Stimulated activated CD4-positive, alpha-beta T cell treated with anti-CD3 and anti-CD28 coated beads, Interleukin-15, amount 100 ng/mL, for 24 hours (primary cell): Measurements from ENCODE around the gene SLC1A3.

ENCODE experiments used
- DNase-seq: peaks from one replicate; pipeline ENCODE4 v3.0.0-alpha.2; 2020

SLC1A3 gene

DNA sequence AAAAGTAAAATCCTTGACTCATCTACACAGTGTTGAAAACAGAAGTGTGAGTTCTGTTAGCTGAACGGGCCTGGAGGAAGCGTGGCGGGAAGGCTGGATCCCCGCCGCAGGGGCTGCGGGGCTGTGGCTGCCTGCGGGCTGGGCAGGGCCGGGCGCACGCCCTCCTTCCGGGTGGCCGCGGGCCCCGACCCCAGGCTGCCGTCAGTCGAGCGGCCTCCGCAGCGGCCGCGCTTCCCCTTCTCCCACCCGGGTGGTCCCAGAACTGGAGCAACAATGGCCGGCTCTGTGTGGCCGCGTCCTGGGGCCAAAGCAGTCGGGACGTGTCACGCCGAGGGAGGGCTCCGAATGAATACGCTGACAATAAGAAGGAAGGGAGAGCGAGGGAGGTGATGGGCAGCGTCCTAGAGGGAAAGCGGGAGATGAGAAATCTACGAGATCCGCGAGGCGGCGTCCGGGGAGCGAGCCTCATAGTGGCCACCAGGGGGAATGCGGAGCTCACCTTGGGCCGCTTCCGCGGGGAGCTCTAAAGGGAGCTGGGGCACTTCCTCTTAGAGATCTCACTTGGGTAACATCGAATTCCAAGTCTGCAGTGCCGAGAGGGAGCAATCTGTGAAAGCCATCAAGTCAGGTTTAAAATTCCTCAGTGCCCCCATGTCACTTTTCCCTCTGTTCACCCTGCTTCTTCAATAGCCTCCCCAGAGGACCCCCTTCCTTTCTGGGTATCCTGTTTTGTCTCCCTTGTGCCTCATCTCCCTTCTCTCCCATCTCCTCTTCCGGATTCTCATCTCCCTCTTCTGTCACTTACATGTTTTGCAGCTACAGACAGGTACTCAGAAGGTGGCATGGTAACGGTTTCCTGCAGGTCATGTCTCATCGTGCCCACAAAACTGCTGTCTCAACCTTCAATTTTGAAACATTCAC, 83.9 kb downstream of the SLC1A3 start:
- peak; percentile 85 for DNase-seq

- no peak for DNase-seq
Observed at GRCh38 chr5:36691226-36691625, 84.8 kb downstream of the SLC1A3 start.

- DNase-seq: no peak
Observed at GRCh38 chr5:36691696-36692371, 85.4 kb downstream of the SLC1A3 start.

GRCh38 chr5:36692791-36693763, 86.7 kb downstream of the SLC1A3 start:
- peak; percentile 66 for DNase-seq

GRCh38 chr5:36694351-36694750, 87.9 kb downstream of the SLC1A3 start:
- no peak for DNase-seq

GRCh38 chr5:36696059-36696673, 89.8 kb downstream of the SLC1A3 start:
- DNase-seq: peak; percentile 58

- no peak for DNase-seq
Observed at GRCh38 chr5:36698031-36698430, 91.6 kb downstream of the SLC1A3 start.

- no peak for DNase-seq
Observed at GRCh38 chr5:36701085-36701698, 94.8 kb downstream of the SLC1A3 start.

- no peak for DNase-seq
Observed at GRCh38 chr5:36703245-36703860, 96.9 kb downstream of the SLC1A3 start.

GRCh38 chr5:36704131-36704530, 97.7 kb downstream of the SLC1A3 start:
- DNase-seq: no peak

DNA sequence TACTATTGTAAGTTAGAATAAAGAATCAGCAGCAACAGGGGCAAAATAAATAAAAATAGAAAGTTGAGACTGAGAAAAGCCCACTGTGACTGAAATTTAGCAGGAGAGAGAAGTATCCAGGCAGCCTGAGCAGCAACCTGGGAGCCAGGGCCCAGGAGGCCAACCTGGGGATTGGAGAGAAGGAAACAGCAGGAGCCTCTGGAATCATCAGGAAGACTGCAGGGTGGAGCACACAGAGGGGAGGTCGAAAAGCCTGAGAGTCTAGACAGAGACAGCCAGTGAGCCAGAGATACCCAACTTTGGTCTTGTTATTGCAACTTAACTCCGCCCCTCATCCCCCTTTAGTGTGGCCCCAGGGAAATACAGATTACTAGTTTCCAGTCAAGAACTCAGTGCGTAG, 98.6 kb downstream of the SLC1A3 start:
- no peak for DNase-seq

DNA sequence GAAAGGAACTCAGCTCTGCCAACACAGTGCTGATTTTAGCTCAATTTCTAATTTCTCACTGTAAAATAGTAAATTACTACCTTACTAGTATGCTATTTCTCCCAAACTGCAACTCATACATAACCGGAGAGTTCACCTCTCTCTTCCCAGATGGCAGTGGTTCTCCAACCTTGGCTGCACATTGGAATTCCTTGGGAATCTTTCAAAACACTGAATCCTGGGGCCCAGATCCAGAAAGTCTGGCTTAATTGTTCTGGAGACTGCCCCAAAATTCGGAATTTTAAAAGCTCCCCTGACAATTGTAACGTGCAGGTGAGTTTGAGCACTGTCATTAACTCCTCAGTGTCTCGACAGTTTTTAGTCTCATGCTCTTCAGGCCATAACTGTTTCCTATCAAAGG, 100.3 kb downstream of the SLC1A3 start:
- DNase-seq: no peak

DNA sequence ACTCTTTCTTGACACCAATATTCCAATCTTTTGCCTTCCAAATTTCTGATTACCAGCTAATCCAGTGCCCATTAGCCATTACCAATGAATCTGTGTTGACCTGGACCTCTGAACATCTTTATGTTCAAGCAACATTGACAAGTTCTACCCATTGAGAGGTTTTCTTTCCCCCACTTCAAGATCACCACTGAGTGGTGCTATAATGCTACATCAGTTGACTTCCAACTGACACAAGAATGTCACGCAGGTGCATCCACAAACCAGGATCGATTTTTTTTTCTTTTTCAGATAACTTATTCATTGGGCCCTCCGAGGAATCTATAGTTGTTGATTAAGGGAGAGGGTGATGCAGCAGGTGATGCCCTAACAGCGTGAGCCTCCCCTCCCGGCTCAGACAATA, 102.6 kb downstream of the SLC1A3 start:
- no peak for DNase-seq

DNA sequence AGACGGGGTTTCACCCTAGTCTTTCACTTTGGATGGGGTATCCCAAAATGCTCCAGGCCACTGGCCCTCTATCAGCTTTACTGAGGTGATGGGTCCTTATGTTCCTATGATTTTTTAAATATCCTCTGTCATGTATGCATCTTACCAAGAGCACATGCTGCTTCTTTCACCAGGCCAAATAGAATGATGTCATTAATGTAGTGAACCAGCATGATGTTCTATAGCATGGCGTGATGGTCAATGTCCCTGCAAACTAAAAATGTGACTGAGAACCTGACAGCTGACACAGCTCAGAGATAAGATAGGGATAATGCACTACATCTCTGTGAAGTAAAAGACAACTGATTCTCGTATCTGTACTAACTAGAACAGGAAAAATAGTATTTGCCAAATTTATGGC, 103.6 kb downstream of the SLC1A3 start:
- DNase-seq: no peak

DNA sequence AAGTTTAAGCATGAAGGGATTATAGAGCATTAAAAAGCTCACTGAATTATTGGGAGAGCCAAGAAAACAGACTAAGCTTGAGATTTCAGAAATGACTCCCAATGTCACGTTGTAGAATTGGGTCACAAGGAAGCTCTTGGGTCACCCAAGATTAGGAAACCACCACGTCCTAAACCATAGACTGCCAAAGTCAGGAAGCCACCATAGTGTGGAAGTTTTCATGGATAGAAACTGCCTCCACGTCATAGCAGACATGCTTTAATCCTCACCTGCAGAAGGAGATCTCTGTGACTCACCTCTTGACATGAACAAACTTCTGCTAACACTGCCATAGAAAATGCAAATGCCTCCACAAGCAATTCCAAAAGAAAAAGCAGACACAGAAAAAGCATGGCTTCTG, 106.3 kb downstream of the SLC1A3 start:
- no peak for DNase-seq

GRCh38 chr5:36713541-36713940, 107.1 kb downstream of the SLC1A3 start:
- DNase-seq: no peak

DNA sequence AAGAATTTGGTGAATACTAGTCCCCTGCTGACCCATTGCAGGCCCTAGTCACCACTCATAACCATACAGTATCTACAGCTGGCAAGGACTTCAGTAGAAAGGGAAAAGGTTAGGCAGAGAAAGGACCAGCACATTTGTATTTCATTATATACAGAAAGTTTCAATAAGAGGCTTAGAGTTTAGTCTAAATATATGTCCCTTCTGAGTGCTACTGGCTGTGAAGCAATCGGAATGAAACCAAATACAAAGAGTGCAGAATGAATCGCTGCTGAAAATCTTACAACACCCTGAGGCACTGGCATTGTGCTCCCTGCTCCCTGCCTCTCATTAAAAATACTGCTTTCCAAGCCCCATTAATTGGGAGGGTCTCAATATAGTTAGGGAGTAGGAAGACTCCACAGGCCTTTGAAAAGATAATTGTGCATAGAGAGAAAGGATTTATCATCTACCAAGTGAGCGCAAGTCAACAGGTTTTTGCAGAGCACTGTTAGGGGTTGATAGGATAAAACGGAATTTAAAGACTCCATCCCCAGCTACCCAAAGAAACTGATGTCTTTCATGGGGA, 110.8 kb downstream of the SLC1A3 start:
- DNase-seq: no peak

- no peak for DNase-seq
Observed at GRCh38 chr5:36719282-36719681, 112.9 kb downstream of the SLC1A3 start.

DNA sequence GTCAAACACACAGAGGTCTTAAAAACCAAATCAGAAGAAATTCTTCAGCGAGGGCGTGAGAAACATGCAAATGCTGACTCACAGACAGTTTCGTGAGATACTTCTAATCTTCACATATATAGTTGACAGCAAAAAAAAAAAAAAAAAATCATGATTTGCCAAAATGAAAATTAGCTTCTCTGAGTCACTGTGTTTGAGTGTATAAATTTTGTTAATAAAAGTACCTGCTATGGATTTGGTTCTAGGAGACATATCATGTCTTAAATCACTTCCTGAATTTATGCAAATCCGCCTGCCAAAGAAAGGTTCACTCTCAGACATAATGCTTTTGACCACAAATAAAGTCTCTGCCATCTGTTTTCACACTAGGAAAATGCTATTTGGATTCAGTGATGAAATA, 114.3 kb downstream of the SLC1A3 start:
- no peak for DNase-seq

- DNase-seq: no peak
Observed at GRCh38 chr5:36721664-36722235, 115.3 kb downstream of the SLC1A3 start.

DNA sequence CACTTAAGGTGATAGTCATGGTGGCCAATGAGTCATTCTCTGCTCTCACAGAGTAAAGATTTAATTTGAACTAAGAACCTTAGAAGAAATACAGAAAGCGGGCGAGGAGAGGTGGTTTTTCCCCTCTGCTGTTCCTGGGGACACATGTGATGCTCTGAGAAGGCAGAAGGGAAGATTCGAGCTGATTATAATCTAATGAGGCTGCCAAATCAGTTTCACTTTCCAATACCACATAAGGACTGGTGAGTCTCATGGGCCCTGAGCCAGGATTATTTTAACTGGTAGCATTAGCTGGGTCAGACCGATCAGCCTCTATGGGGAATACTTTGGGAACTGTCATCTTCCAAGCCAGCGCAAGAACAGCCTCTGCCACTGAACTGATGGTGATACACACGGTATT, 116.5 kb downstream of the SLC1A3 start:
- peak; percentile 13 for DNase-seq
